GM21723 (cell line): ENCODE measurements around the gene ST6GALNAC2.
"Not testable (repeated sequence)": the region's sequence is repeated elsewhere in the genome, so short reads cannot be mapped to it uniquely, and the experiment has no call there.

Experiments used
- ATAC-seq: cut with Tn5 transposase; IDR thresholded peaks from one replicate; pipeline ENCODE4 v1.9.1; 2021; ENCODE audit warnings: mild to moderate bottlenecking, moderate library complexity; ENCODE audit not compliant: unreplicated experiment

ST6GALNAC2 gene

GRCh38 chr17:76541739-76542454 lies 43.8 kb downstream of the ST6GALNAC2 start:
- no peak for ATAC-seq

GRCh38 chr17:76540381-76541300 lies 45.0 kb downstream of the ST6GALNAC2 start:
- ATAC-seq: no peak

GRCh38 chr17:76539631-76540271 lies 45.9 kb downstream of the ST6GALNAC2 start, which contains the start of gene PRCD:
Gene PRCD, plus strand, starts transcription at chr17:76540044. Its CDS starts 98 bp downstream, at chr17:76540142.
- ATAC-seq: no peak

- ATAC-seq: no peak
Measured at GRCh38 chr17:76538941-76539570, 46.6 kb downstream of the ST6GALNAC2 start.

- no peak for ATAC-seq
Measured at GRCh38 chr17:76538281-76538931, 47.3 kb downstream of the ST6GALNAC2 start.

GRCh38 chr17:76537578-76538280 lies 47.9 kb downstream of the ST6GALNAC2 start, which contains the start of gene CYGB:
Gene CYGB, minus strand, starts transcription at chr17:76537709. Its CDS starts 167 bp downstream, at chr17:76537542.
- ATAC-seq: no peak

- no peak for ATAC-seq
Measured at GRCh38 chr17:76537288-76537577, 48.4 kb downstream of the ST6GALNAC2 start.

GRCh38 chr17:76536511-76537287 lies 49.0 kb downstream of the ST6GALNAC2 start:
- no peak for ATAC-seq

- no peak for ATAC-seq
Measured at GRCh38 chr17:76535788-76536510, 49.7 kb downstream of the ST6GALNAC2 start.

- ATAC-seq: no peak
Measured at GRCh38 chr17:76534831-76535732, 50.6 kb downstream of the ST6GALNAC2 start.

GRCh38 chr17:76533640-76534359 lies 51.9 kb downstream of the ST6GALNAC2 start:
- not testable (repeated sequence) for ATAC-seq

- ATAC-seq: no peak
Measured at GRCh38 chr17:76532072-76532651, 53.5 kb downstream of the ST6GALNAC2 start.

- no peak for ATAC-seq
Measured at GRCh38 chr17:76531486-76532038, 54.1 kb downstream of the ST6GALNAC2 start.

- no peak for ATAC-seq
Measured at GRCh38 chr17:76530811-76531485, 54.7 kb downstream of the ST6GALNAC2 start.

GRCh38 chr17:76530095-76530723 lies 55.5 kb downstream of the ST6GALNAC2 start:
- ATAC-seq: no peak
